Mesenchymal stem cell (in vitro differentiated cells and primary cell): ENCODE results near the gene FBXL17.

Source experiments
- DNase-seq: peaks from one replicate; pipeline ENCODE4 v3.0.0-alpha.2; 2013
- H2AFZ ChIP-seq: one replicate; pipeline ENCODE4 v1.6.1; 2013; ENCODE audit warnings: low read depth, mild to moderate bottlenecking, control low read depth, inconsistent platforms, low read length, moderate library complexity
- H2AK5ac ChIP-seq: 2 replicates; pipeline ENCODE4 v1.6.1; 2013; ENCODE audit warnings: low read length, moderate library complexity, mild to moderate bottlenecking, inconsistent platforms; ENCODE audit not compliant: severe bottlenecking
- H2BK120ac ChIP-seq: one replicate; pipeline ENCODE4 v1.6.1; 2013; ENCODE audit warnings: low read depth, mild to moderate bottlenecking, inconsistent platforms, low read length, moderate library complexity
- H2BK12ac ChIP-seq, 2 experiments: one replicate each; pipeline ENCODE4 v1.6.1; 2013; ENCODE audit warnings: inconsistent platforms in 2 of 2, low read length in 2 of 2, mild to moderate bottlenecking in 2 of 2, moderate library complexity in 2 of 2, control low read depth in 1 of 2
- H2BK15ac ChIP-seq: one replicate; pipeline ENCODE4 v1.6.1; 2013; ENCODE audit warnings: mild to moderate bottlenecking, low read depth, inconsistent platforms; ENCODE audit not compliant: poor library complexity, severe bottlenecking
- H2BK5ac ChIP-seq: 2 replicates; pipeline ENCODE4 v1.6.1; 2013; ENCODE audit warnings: low read depth, mild to moderate bottlenecking, low read length, control low read depth, inconsistent platforms; ENCODE audit not compliant: poor library complexity, severe bottlenecking
- H3K14ac ChIP-seq, 2 experiments: one replicate each; pipeline ENCODE4 v1.6.1; 2013; ENCODE audit warnings: inconsistent platforms in 2 of 2, low read length in 2 of 2, control low read depth in 1 of 2, mild to moderate bottlenecking in 1 of 2, moderate library complexity in 1 of 2
- H3K18ac ChIP-seq, 2 experiments: one replicate each; pipeline ENCODE4 v1.6.1; 2013; ENCODE audit warnings: inconsistent platforms in 2 of 2, low read length in 2 of 2, control low read depth in 1 of 2, low read depth in 1 of 2, mild to moderate bottlenecking in 1 of 2
- H3K23ac ChIP-seq, 2 experiments: one replicate each; pipeline ENCODE4 v1.6.1; 2013; ENCODE audit warnings: inconsistent platforms in 2 of 2, low read length in 2 of 2, mild to moderate bottlenecking in 2 of 2, moderate library complexity in 2 of 2, control low read depth in 1 of 2
- H3K27ac ChIP-seq: 2 replicates; pipeline ENCODE4 v1.5.1; 2013; ENCODE audit warnings: mild to moderate bottlenecking, moderate library complexity, low read length, control low read depth, inconsistent platforms; ENCODE audit not compliant: poor library complexity, severe bottlenecking
- H3K27me3 ChIP-seq, 2 experiments: 2 replicates each; pipeline versions ENCODE4 v1.6.1 to v1.7.0; 2013; ENCODE audit warnings: low read length in 2 of 2, mild to moderate bottlenecking in 2 of 2, moderate library complexity in 2 of 2, control low read depth in 1 of 2, inconsistent platforms in 1 of 2; ENCODE audit not compliant: control insufficient read depth in 1 of 2, insufficient read depth in 1 of 2
- H3K36me3 ChIP-seq, 2 experiments: 2 replicates each; pipeline versions ENCODE4 v1.6.1 to v1.7.0; 2013; ENCODE audit warnings: low read length in 2 of 2, control low read depth in 1 of 2, inconsistent platforms in 1 of 2, low read depth in 1 of 2, mild to moderate bottlenecking in 1 of 2; ENCODE audit not compliant: insufficient read depth in 2 of 2, control insufficient read depth in 1 of 2
- H3K4ac ChIP-seq, 2 experiments: one replicate each; pipeline ENCODE4 v1.6.1; 2013; ENCODE audit warnings: inconsistent platforms in 2 of 2, low read length in 2 of 2, mild to moderate bottlenecking in 2 of 2, moderate library complexity in 2 of 2, control low read depth in 1 of 2, low read depth in 1 of 2
- H3K4me1 ChIP-seq: 2 replicates; pipeline ENCODE4 v1.6.1; 2013; ENCODE audit warnings: low read depth, low read length, control low read depth; ENCODE audit not compliant: control insufficient read depth, insufficient read depth
- H3K4me2 ChIP-seq: 2 replicates; pipeline ENCODE4 v1.6.1; 2013; ENCODE audit warnings: low read length, mild to moderate bottlenecking, inconsistent platforms; ENCODE audit not compliant: poor library complexity, severe bottlenecking
- H3K4me3 ChIP-seq, 2 experiments: 2 replicates each; pipeline versions ENCODE4 v1.5.1 to v1.7.0; 2013; ENCODE audit warnings: low read length in 2 of 2, mild to moderate bottlenecking in 2 of 2, control low read depth in 1 of 2, low read depth in 1 of 2; ENCODE audit not compliant: insufficient read depth in 1 of 2
- H3K79me1 ChIP-seq: replicated peaks from 2 replicates; pipeline ENCODE4 v1.6.1; 2013; ENCODE audit warnings: mild to moderate bottlenecking, control low read depth, low read length, inconsistent platforms; ENCODE audit not compliant: poor library complexity, severe bottlenecking
- H3K9ac ChIP-seq: 2 replicates; pipeline ENCODE4 v1.7.0; 2013; ENCODE audit warnings: mild to moderate bottlenecking, low read length, moderate library complexity
- H3K9me3 ChIP-seq: 2 replicates; pipeline ENCODE4 v1.7.0; 2013; ENCODE audit warnings: mild to moderate bottlenecking, low read length; ENCODE audit not compliant: control insufficient read depth
- H4K8ac ChIP-seq: one replicate; pipeline ENCODE4 v1.6.1; 2013; ENCODE audit warnings: inconsistent platforms, mild to moderate bottlenecking, low read length, moderate library complexity
- H4K91ac ChIP-seq: one replicate; pipeline ENCODE4 v1.6.1; 2013; ENCODE audit warnings: mild to moderate bottlenecking, low read length, inconsistent platforms
- WGBS: methylation state at CpG from one replicate; pipeline ENCODE4 v1.1.7; 2013; ENCODE audit warnings: mixed read lengths; 5-methylcytosine and 5-hydroxymethylcytosine counted together

FBXL17 gene

GRCh38 chr5:108311682-108312081, 70.2 kb downstream of the FBXL17 start:
- Histone ChIP-seq H2AFZ (no peak overlapping the region), H2BK5ac (no peak overlapping the region), H2BK12ac (no peak overlapping the region), H3K18ac (no peak overlapping the region), H3K27ac (no peak overlapping the region), H4K8ac (no peak overlapping the region), H3K4me2 (no peak overlapping the region), H3K4me3 (no peak overlapping the region), H2BK15ac (no peak overlapping the region), H2BK120ac (no peak overlapping the region), H3K14ac (no peak overlapping the region), H3K27me3 (no peaks in the 10 kb centered on the region), H3K23ac (no peak overlapping the region), H3K4ac (no peak overlapping the region), H3K79me1 (no peaks in the 10 kb centered on the region), H2AK5ac (no peak overlapping the region), H3K36me3 (peaks cover 0 to 6% of the 10 kb centered on the region in 2 experiments), H3K9me3 (no peaks in the 10 kb centered on the region), H3K9ac (no peak overlapping the region), H4K91ac (no peak overlapping the region), H3K4me1 (no peaks in the 10 kb centered on the region)
- no peak for DNase-seq
- 84% methylated on average over 3 of the region's 3 CpGs for WGBS

- Histone ChIP-seq H3K27me3 (no peaks in the 10 kb centered on the region), H3K9ac (no peak overlapping the region), H2AK5ac (no peak overlapping the region), H3K79me1 (peaks cover 1% of the 10 kb centered on the region), H2BK5ac (no peak overlapping the region), H2BK12ac (no peak overlapping the region), H2AFZ (no peak overlapping the region), H3K4me1 (no peaks in the 10 kb centered on the region), H2BK120ac (no peak overlapping the region), H4K91ac (no peak overlapping the region), H3K18ac (no peak overlapping the region), H3K36me3 (no peaks in the 10 kb centered on the region), H3K9me3 (no peaks in the 10 kb centered on the region), H3K4me2 (no peak overlapping the region), H3K4ac (no peak overlapping the region), H3K4me3 (no peak overlapping the region), H3K14ac (no peak overlapping the region), H3K27ac (no peak overlapping the region), H3K23ac (no peak overlapping the region), H2BK15ac (no peak overlapping the region), H4K8ac (no peak overlapping the region)
- no peak for DNase-seq
- WGBS = no CpG with 5 or more reads among the region's 2 CpGs
Measured at GRCh38 chr5:108303611-108304010, 78.3 kb downstream of the FBXL17 start.

- Histone ChIP-seq H3K4me3 (no peak overlapping the region), H3K4me2 (no peak overlapping the region), H2BK12ac (no peak overlapping the region), H2AFZ (no peak overlapping the region), H3K9me3 (no peaks in the 10 kb centered on the region), H3K4me1 (no peaks in the 10 kb centered on the region), H4K8ac (no peak overlapping the region), H3K18ac (no peak overlapping the region), H3K14ac (no peak overlapping the region), H3K27me3 (no peaks in the 10 kb centered on the region), H2AK5ac (no peak overlapping the region), H3K9ac (no peak overlapping the region), H3K27ac (no peak overlapping the region), H2BK15ac (no peak overlapping the region), H2BK5ac (no peak overlapping the region), H3K36me3 (no peaks in the 10 kb centered on the region), H3K79me1 (peaks cover 1% of the 10 kb centered on the region), H3K4ac (no peak overlapping the region), H3K23ac (no peak overlapping the region), H4K91ac (no peak overlapping the region), H2BK120ac (no peak overlapping the region)
- DNase-seq = peak; percentile 4
- 77% methylated on average over 1 of the region's 1 CpG for WGBS
Measured at GRCh38 chr5:108303086-108303485, 78.8 kb downstream of the FBXL17 start.

GRCh38 chr5:108297042-108297601, 84.8 kb downstream of the FBXL17 start:
- Histone ChIP-seq H3K9ac (no peak overlapping the region), H2BK15ac (no peak overlapping the region), H4K91ac (no peak overlapping the region), H3K18ac (no peak overlapping the region), H3K36me3 (no peaks in the 10 kb centered on the region), H2BK12ac (no peak overlapping the region), H3K14ac (no peak overlapping the region), H4K8ac (no peak overlapping the region), H2BK120ac (no peak overlapping the region), H2AFZ (no peak overlapping the region), H3K4me2 (no peak overlapping the region), H3K27ac (no peak overlapping the region), H3K9me3 (no peaks in the 10 kb centered on the region), H3K4ac (no peak overlapping the region), H2BK5ac (no peak overlapping the region), H3K23ac (no peak overlapping the region), H3K4me1 (no peaks in the 10 kb centered on the region), H3K79me1 (no peaks in the 10 kb centered on the region), H2AK5ac (no peak overlapping the region), H3K27me3 (no peaks in the 10 kb centered on the region), H3K4me3 (no peak overlapping the region)
- no peak for DNase-seq
